GM12872 (cell line): ENCODE data around the gene CDK19.

Source experiments
- TF ChIP-seq, protein P1 (sequence below): IDR thresholded peaks from 3 replicates; pipeline ENCODE4 v1.5.1; 2011; ENCODE audit warnings: low read depth, mild to moderate bottlenecking, low read length, moderate library complexity; ENCODE audit not compliant: insufficient read depth

Gene CDK19

DNA sequence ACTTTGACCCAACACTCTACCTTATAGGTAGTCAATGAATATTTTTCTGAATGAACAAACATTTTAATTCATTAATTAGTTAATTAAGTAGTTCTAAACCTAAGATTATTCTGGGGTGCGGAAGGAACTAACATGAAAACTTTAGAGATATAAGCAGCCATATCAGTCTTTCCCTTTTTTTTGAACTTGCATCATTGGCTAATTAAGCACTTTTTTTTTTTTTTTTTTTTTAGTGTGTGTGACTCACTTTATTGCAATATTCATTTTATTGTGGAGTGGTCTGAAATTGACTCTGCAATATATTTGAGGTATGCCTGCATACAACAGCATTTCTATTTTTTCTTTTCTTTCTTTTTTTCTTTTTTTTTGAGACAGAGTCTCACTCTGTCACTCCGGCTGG is 37.5 kb upstream of the CDK19 start:
- TF ChIP-seq, protein P1, sequence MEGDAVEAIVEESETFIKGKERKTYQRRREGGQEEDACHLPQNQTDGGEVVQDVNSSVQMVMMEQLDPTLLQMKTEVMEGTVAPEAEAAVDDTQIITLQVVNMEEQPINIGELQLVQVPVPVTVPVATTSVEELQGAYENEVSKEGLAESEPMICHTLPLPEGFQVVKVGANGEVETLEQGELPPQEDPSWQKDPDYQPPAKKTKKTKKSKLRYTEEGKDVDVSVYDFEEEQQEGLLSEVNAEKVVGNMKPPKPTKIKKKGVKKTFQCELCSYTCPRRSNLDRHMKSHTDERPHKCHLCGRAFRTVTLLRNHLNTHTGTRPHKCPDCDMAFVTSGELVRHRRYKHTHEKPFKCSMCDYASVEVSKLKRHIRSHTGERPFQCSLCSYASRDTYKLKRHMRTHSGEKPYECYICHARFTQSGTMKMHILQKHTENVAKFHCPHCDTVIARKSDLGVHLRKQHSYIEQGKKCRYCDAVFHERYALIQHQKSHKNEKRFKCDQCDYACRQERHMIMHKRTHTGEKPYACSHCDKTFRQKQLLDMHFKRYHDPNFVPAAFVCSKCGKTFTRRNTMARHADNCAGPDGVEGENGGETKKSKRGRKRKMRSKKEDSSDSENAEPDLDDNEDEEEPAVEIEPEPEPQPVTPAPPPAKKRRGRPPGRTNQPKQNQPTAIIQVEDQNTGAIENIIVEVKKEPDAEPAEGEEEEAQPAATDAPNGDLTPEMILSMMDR: no peak

DNA sequence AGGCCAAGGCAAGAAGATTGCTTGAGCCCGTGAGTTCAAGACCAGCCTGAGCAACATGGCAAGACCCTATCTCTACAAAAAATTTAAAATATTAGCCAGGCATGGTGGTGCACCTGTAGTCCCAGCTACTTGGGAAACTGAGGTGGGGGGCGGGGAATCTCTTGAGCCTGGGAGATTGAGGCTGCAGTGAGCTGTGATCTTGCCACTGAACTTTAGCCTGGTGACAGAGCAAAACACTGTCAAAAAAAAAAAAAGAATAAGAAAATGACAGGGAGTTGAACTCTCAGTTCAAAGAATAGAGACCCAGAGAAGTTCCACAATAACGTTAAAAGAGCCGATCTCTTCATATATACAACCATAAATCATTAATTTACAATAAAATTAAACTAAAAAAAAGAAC is 34.5 kb upstream of the CDK19 start:
- TF ChIP-seq, protein P1: no peak

DNA sequence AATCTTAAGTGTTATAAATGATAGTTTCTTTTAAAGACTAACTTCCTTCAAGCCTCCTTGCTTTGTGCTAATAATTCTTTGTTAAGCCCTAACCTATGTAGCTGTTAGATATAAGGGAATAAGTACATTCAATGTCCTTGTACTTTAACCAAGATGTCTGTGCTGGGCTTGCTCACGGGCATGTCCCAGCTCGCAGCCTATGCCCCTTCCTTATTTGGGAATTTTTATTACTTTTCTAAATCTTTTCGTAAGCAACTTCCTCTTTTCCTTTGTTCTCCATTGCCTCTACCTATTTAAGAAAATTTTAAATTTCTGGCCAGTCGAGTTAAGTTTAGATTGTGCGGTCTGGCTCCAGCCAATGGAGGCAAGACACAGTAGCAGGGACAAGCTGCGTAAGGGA is 26.0 kb upstream of the CDK19 start:
- TF ChIP-seq, protein P1: no peak

DNA sequence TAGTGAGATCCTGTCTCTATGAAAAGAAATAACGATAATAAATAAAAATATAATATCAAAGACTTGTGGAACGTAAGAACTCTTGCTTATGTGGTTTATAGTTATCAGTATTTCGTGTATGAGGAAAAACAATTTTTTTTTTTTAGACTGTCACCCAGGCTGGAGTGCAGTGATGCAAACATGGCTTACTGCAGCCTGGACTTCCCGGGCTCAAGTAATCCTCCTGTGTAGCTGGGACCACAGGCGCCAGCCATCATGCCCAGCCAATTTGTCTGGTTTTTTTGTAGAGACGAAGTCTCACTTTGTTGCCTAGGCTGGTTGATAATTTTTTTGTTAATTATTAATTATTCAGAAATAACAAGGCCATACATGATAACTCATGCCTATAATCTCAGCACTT is 18.6 kb upstream of the CDK19 start:
- TF ChIP-seq, protein P1: no peak

DNA sequence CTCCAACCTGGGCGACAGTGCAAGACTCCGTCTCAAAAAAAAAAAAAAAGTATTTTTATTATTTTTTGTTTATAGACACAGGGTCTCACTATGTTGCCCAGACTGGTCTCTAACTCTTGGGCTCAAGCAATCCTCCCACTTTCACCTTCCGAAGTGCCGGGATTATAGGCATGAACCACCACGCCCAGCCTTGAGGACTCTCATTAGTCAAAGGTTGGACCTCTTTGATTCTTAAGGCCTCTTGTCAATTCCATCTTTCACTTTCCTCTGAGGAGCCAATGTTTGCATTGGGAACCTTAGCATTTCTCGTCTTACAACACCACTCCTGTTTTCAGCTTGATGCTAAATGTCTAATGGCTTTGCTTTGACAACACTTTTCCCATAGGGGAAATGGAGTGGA is 16.1 kb upstream of the CDK19 start:
- TF ChIP-seq, protein P1: no peak

DNA sequence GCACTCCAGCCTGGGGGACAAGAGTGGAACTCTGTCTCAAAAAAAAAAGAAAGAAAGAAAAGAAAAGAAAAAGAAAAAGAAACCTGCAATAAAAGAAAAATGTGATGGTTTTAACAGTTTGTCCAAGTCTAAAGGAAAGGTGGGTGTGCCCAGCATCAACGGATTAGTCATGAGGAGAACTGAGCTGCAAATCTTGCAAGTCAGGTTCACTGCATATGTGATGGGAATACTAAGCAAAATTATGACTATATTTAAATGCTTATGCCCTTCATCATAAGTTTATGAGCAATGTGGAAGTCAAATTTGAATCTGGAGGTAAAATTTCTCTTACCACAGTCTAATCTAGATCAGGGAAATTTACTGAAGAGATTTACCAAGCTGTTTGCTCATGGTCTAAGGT is 13.1 kb upstream of the CDK19 start:
- TF ChIP-seq, protein P1: no peak

- TF ChIP-seq, protein P1: no peak
Observed at GRCh38 chr6:110826236-110827129, 11.2 kb upstream of the CDK19 start.

GRCh38 chr6:110823146-110823545 is 7.9 kb upstream of the CDK19 start:
- TF ChIP-seq, protein P1: no peak
